ENCODE results near the gene KLHDC4. TPM values are rescaled to one million over a fixed set of nuclear protein-coding genes. Genes with fewer than 3 reads are reported as not detected.

Gene KLHDC4
- total and polyA plus RNA-seq, 8 donors, result 25.5 to 119 (median 43.5) TPM

- H3K4me1 ChIP-seq, result peaks cover 14 to 40% (median 27%) of the 10 kb centered on the region in 4 donors
- H3K27ac ChIP-seq, result no peak overlapping the region
- intact Hi-C loops (cut with DNase I; ENCODE audit: low total_unique reads), result no loop called here
- no peaks in the 10 kb centered on the region for H3K9me3 ChIP-seq
- TF ChIP-seq POLR2AphosphoS5 (IDR thresholded peaks at IDR 0.05) (no peak), EP300 (IDR thresholded peaks at IDR 0.05) (no peak), CTCF (IDR thresholded peaks at IDR 0.05) (no peak), POLR2A (IDR thresholded peaks at IDR 0.05) (no peak)
- peaks cover 8 to 71% (median 68%) of the 10 kb centered on the region in 4 donors for H3K36me3 ChIP-seq
- no peak overlapping the region for H3K4me3 ChIP-seq
- WGBS, 5 donors, result 81 to 87% (median 86%) methylated on average over 14 of the region's 14 CpGs
- peak in 1 of 2 donors; percentile 24 for DNase-seq
- no peaks in the 10 kb centered on the region for H3K27me3 ChIP-seq
Observed at GRCh38 chr16:87762071-87762571, 3.7 kb downstream of the KLHDC4 start.

DNA sequence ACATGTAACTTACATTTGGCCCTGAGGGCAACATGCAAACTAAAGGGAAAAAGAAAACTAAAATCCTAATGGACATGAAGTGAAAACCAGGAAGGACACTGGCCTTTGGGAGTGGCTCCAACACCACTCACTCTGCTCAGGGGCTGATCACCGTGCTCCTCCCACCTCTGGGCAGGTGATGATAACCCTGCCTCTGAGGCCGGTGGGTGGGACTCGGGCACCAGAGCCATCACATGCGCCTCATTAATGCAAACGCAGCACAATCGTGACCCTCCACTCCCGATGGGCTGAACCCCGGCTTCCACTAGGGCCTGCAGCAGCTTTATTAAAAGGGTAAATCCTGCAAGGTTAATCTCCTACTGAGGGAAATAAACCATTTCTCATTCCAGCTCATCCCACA lies 4.7 kb downstream of the KLHDC4 start:
- Histone ChIP-seq H3K27me3 (no peaks in the 10 kb centered on the region), H3K27ac (no peak overlapping the region), H3K9me3 (no peaks in the 10 kb centered on the region), H3K36me3 (peaks cover 17 to 82% (median 79%) of the 10 kb centered on the region in 4 donors), H3K4me3 (no peak overlapping the region), H3K4me1 (peaks cover 9 to 33% (median 20%) of the 10 kb centered on the region in 4 donors)
- no peak for DNase-seq
- no peak for TF ChIP-seq POLR2AphosphoS5 (IDR thresholded peaks at IDR 0.05)
- no peak for TF ChIP-seq POLR2A (IDR thresholded peaks at IDR 0.05)
- no peak for TF ChIP-seq EP300 (IDR thresholded peaks at IDR 0.05)
- TF ChIP-seq CTCF (IDR thresholded peaks at IDR 0.05), result no peak
- intact Hi-C loops (cut with DNase I; ENCODE audit: low total_unique reads), result no loop called here
- WGBS, 5 donors, result 70 to 87% (median 76%) methylated on average over 8 of the region's 8 CpGs

GRCh38 chr16:87757841-87758426 lies 7.9 kb downstream of the KLHDC4 start:
- DNase-seq, result no peak
- intact Hi-C loops (cut with DNase I; ENCODE audit: low total_unique reads), result no loop called here
- Histone ChIP-seq H3K27ac (no peak overlapping the region), H3K4me3 (no peak overlapping the region), H3K9me3 (no peaks in the 10 kb centered on the region), H3K36me3 (peaks cover 40 to 100% (median 100%) of the 10 kb centered on the region in 4 donors), H3K27me3 (no peaks in the 10 kb centered on the region), H3K4me1 (peaks cover 0 to 8% (median 2%) of the 10 kb centered on the region in 4 donors)
- WGBS, 5 donors, result 92 to 96% (median 93%) methylated on average over 8 of the region's 8 CpGs
- TF ChIP-seq EP300 (IDR thresholded peaks at IDR 0.05) (no peak), POLR2AphosphoS5 (IDR thresholded peaks at IDR 0.05) (no peak), POLR2A (IDR thresholded peaks at IDR 0.05) (no peak), CTCF (IDR thresholded peaks at IDR 0.05) (no peak)

DNA sequence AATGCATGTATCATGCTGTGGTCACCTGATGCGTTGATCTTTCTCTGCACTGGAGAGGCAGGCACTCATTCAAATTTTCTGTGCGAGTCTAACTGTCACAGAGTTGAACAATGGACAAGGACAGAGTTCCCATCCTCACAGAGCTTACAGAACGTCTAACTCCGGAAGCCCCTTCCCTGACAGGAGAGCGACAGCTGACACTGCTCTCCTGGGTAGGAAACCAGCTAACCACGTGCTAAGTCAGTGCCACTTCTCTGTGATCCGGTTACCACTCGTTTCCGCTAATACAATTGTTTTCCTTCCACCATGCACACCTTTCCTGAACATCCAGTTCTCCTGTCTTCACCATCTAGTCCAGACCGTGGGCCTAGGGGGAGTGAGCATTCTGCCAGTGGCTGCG lies 11.3 kb downstream of the KLHDC4 start:
- H3K27ac ChIP-seq, result no peak overlapping the region
- peaks cover 57 to 100% (median 100%) of the 10 kb centered on the region in 4 donors for H3K36me3 ChIP-seq
- H3K4me1 ChIP-seq, result no peaks in the 10 kb centered on the region
- no peaks in the 10 kb centered on the region for H3K27me3 ChIP-seq
- 86 to 92% (median 89%) methylated on average over 11 of the region's 11 CpGs for WGBS, 5 donors
- no peak for DNase-seq
- TF ChIP-seq CTCF (IDR thresholded peaks at IDR 0.05) (no peak), EP300 (IDR thresholded peaks at IDR 0.05) (no peak), POLR2A (IDR thresholded peaks at IDR 0.05) (no peak), POLR2AphosphoS5 (IDR thresholded peaks at IDR 0.05) (no peak)
- H3K4me3 ChIP-seq, result no peak overlapping the region
- H3K9me3 ChIP-seq, result no peaks in the 10 kb centered on the region
- intact Hi-C loops (cut with DNase I; ENCODE audit: low total_unique reads), result no loop called here
